MM.1S (cell line): Measurements from ENCODE around the gene SETBP1.

Experiments used
- DNase-seq: peaks from one replicate; pipeline ENCODE4 v3.0.0-alpha.2; 2015
- H2AFZ ChIP-seq: fragments of 300-600 bp; sonication (generic); 2 replicates; pipeline ENCODE4 v1.6.0; 2016; ENCODE audit warnings: antibody characterized with exemption, low read length
- H3F3A ChIP-seq: fragments of 300-600 bp; sonication (generic); 2 replicates; pipeline ENCODE4 v1.6.1; 2016; ENCODE audit warnings: mild to moderate bottlenecking, antibody characterized with exemption, low read length, moderate library complexity, mixed read lengths; ENCODE audit not compliant: insufficient read depth
- H3K27ac ChIP-seq: fragments of 300-600 bp; sonication (generic); 2 replicates; pipeline ENCODE4 v1.5.1; 2016; ENCODE audit warnings: mild to moderate bottlenecking, low read length
- H3K27me3 ChIP-seq: fragments of 300-600 bp; sonication (generic); replicated peaks from 2 replicates; pipeline ENCODE4 v1.6.0; 2016; ENCODE audit warnings: low read length; ENCODE audit not compliant: insufficient read depth
- H3K36me3 ChIP-seq: fragments of 300-600 bp; sonication (generic); replicated peaks from 2 replicates; pipeline ENCODE4 v1.6.1; 2016; ENCODE audit warnings: mild to moderate bottlenecking, low read length, mixed read lengths; ENCODE audit not compliant: insufficient read depth
- H3K4me1 ChIP-seq: fragments of 300-600 bp; sonication (generic); 2 replicates; pipeline ENCODE4 v1.6.1; 2016; ENCODE audit warnings: low read length, mixed read lengths
- H3K4me2 ChIP-seq: fragments of 300-600 bp; sonication (generic); 2 replicates; pipeline ENCODE4 v1.6.0; 2016; ENCODE audit warnings: low read depth, low read length
- H3K4me3 ChIP-seq: fragments of 300-600 bp; sonication (generic); 2 replicates; pipeline ENCODE4 v1.5.1; 2016; ENCODE audit warnings: low read length, mixed read lengths
- H3K79me2 ChIP-seq: fragments of 300-600 bp; sonication (generic); 2 replicates; pipeline ENCODE4 v1.6.1; 2016; ENCODE audit warnings: mixed run types, low read length, mixed read lengths
- H3K9ac ChIP-seq: fragments of 300-600 bp; sonication (generic); 2 replicates; pipeline ENCODE4 v1.6.1; 2016; ENCODE audit warnings: low read length, mixed read lengths
- H3K9me2 ChIP-seq: fragments of 300-600 bp; sonication (generic); replicated peaks from 2 replicates; pipeline ENCODE4 v1.6.1; 2016; ENCODE audit warnings: mild to moderate bottlenecking, low read length, mixed read lengths; ENCODE audit not compliant: insufficient read depth
- H3K9me3 ChIP-seq: fragments of 300-600 bp; sonication (generic); replicated peaks from 2 replicates; pipeline ENCODE4 v1.6.1; 2016; ENCODE audit warnings: mild to moderate bottlenecking, low read length, mixed read lengths; ENCODE audit not compliant: insufficient read depth
- H4K20me1 ChIP-seq: fragments of 300-600 bp; sonication (generic); 2 replicates; pipeline ENCODE4 v1.6.1; 2016; ENCODE audit warnings: mild to moderate bottlenecking, low read length, moderate library complexity, mixed read lengths; ENCODE audit not compliant: insufficient read depth
- EZH2 ChIP-seq: fragments of 300-600 bp; sonication (generic); optimal IDR thresholded peaks from 2 replicates; pipeline ENCODE3; 2017; ENCODE audit warnings: low read depth, mild to moderate bottlenecking, antibody characterized with exemption, low read length, mixed read lengths
- EZH2phosphoT487 ChIP-seq: fragments of 300-600 bp; sonication (generic); IDR thresholded peaks from 2 replicates; pipeline ENCODE4 v1.6.1; 2018; ENCODE audit warnings: antibody characterized with exemption, low read length
- TF ChIP-seq, protein P1 (sequence below): fragments of 300-600 bp; sonication (generic); IDR thresholded peaks from 2 replicates; pipeline ENCODE4 v1.5.1; 2016; ENCODE audit warnings: antibody characterized with exemption, low read length, mixed read lengths

SETBP1 gene

DNA sequence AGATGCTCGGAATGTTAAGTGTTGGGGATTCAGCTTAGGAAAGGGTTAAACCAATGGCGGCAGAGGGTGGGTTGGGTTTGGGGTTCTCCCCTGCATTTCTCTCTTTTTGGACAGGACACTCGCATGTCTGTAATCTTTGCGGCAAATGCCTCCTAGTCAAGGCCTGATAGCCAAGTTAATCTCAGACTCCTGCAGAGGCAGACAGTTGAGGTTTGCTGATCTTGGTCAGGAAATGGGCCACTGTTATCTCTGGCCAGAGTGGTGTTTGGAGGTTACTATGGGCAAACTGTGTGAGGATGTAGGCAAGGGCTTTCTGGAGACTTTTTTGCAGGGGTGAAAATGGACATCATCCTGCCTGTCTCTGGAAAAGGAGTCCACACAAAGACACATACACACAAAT, 188.8 kb downstream of the SETBP1 start:
- no peak overlapping the region for H3K9ac ChIP-seq
- TF ChIP-seq, protein P1, sequence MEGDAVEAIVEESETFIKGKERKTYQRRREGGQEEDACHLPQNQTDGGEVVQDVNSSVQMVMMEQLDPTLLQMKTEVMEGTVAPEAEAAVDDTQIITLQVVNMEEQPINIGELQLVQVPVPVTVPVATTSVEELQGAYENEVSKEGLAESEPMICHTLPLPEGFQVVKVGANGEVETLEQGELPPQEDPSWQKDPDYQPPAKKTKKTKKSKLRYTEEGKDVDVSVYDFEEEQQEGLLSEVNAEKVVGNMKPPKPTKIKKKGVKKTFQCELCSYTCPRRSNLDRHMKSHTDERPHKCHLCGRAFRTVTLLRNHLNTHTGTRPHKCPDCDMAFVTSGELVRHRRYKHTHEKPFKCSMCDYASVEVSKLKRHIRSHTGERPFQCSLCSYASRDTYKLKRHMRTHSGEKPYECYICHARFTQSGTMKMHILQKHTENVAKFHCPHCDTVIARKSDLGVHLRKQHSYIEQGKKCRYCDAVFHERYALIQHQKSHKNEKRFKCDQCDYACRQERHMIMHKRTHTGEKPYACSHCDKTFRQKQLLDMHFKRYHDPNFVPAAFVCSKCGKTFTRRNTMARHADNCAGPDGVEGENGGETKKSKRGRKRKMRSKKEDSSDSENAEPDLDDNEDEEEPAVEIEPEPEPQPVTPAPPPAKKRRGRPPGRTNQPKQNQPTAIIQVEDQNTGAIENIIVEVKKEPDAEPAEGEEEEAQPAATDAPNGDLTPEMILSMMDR: no peak
- TF ChIP-seq EZH2phosphoT487: no peak
- peaks cover 17% of the 10 kb centered on the region for H3F3A ChIP-seq
- no peaks in the 10 kb centered on the region for H3K9me2 ChIP-seq
- no peak overlapping the region for H3K4me2 ChIP-seq
- peaks cover 51% of the 10 kb centered on the region for H3K79me2 ChIP-seq
- H3K27ac ChIP-seq: no peak overlapping the region
- no peak for DNase-seq
- H3K36me3 ChIP-seq: no peaks in the 10 kb centered on the region
- no peak overlapping the region for H3K4me3 ChIP-seq
- H3K27me3 ChIP-seq: no peaks in the 10 kb centered on the region
- H3K4me1 ChIP-seq: peaks cover 29% of the 10 kb centered on the region
- H4K20me1 ChIP-seq: no peaks in the 10 kb centered on the region
- H2AFZ ChIP-seq: no peak overlapping the region
- H3K9me3 ChIP-seq: no peaks in the 10 kb centered on the region

GRCh38 chr18:44870631-44871502, 190.2 kb downstream of the SETBP1 start:
- Histone ChIP-seq H3K27ac (peak overlapping the region; percentile 71), H3K9me2 (no peaks in the 10 kb centered on the region), H3K4me3 (no peak overlapping the region), H3K79me2 (peaks cover 38% of the 10 kb centered on the region), H3K4me2 (peak overlapping the region; percentile 26), H3K27me3 (no peaks in the 10 kb centered on the region), H3K4me1 (peaks cover 29% of the 10 kb centered on the region), H3K36me3 (no peaks in the 10 kb centered on the region), H3F3A (peaks cover 17% of the 10 kb centered on the region), H3K9me3 (no peaks in the 10 kb centered on the region), H3K9ac (peak overlapping the region; percentile 7; the same call in 1 of the 2 replicates), H4K20me1 (no peaks in the 10 kb centered on the region), H2AFZ (no peak overlapping the region)
- DNase-seq: peak; percentile 45
- TF ChIP-seq, protein P1: peak; percentile 27
- no peak for TF ChIP-seq EZH2phosphoT487

- Histone ChIP-seq H3K4me3 (no peak overlapping the region), H3K9me2 (no peaks in the 10 kb centered on the region), H3K9ac (peak overlapping the region; percentile 7; the same call in 1 of the 2 replicates), H3K9me3 (no peaks in the 10 kb centered on the region), H3K27me3 (no peaks in the 10 kb centered on the region), H3K4me1 (peaks cover 29% of the 10 kb centered on the region), H3K4me2 (peak overlapping the region; percentile 26), H3F3A (peaks cover 17% of the 10 kb centered on the region), H3K36me3 (no peaks in the 10 kb centered on the region), H3K27ac (peak overlapping the region; percentile 71), H3K79me2 (peaks cover 30% of the 10 kb centered on the region), H2AFZ (no peak overlapping the region), H4K20me1 (no peaks in the 10 kb centered on the region)
- DNase-seq: peak; percentile 31
- TF ChIP-seq, protein P1: no peak
- no peak for TF ChIP-seq EZH2
These were observed 191.1 kb downstream of the SETBP1 start for GRCh38 chr18:44871771-44872170.
